DMS153 treated with DMSO at 0.1 percent for 48 hours (cell line): ENCODE measurements around the gene HNF1B.

Experiments
- DNase-seq: peaks from one replicate; lab custom pipeline; 2025; ENCODE audit not compliant: unreplicated experiment; lab: John Stamatoyannopoulos, UW

HNF1B gene

DNA sequence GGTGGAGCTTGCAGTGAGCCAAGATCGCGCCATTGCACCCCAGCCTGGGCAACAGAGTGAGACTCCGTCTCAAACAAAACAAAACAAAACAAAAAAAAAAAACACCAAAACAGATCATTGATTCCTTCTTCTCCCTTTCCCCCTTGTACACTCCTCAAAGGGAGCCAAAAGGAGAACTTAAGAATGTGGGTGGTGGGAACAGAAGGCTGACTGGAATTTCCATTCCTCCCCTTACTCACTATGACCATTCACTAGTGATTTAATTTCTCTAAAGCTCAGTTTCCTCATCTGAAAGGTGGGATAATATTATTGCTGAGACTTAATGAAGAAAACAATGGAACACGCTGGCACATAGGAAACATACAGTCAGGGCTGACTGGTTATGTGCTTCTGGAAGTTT is 17.1 kb upstream of the HNF1B start:
- DNase-seq: no peak

DNA sequence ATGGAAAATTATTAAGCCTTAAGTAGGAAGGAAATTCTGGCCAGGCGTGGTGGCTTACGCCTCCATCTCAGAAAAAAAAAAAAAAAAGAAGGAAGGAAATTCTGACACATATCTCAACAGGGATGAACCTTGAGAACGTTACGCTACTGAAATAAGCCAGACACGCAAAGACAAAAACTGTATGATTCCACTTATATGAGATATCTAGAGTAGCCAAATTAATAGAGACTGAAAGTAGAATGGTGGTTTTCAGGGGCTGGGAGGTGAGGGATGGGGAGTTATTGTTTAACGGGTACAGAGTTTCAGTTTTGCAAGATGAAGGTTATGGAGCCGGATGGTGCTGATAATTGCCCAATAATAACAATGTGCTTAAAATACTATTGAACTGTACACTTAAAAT is 16.2 kb upstream of the HNF1B start:
- no peak for DNase-seq

DNA sequence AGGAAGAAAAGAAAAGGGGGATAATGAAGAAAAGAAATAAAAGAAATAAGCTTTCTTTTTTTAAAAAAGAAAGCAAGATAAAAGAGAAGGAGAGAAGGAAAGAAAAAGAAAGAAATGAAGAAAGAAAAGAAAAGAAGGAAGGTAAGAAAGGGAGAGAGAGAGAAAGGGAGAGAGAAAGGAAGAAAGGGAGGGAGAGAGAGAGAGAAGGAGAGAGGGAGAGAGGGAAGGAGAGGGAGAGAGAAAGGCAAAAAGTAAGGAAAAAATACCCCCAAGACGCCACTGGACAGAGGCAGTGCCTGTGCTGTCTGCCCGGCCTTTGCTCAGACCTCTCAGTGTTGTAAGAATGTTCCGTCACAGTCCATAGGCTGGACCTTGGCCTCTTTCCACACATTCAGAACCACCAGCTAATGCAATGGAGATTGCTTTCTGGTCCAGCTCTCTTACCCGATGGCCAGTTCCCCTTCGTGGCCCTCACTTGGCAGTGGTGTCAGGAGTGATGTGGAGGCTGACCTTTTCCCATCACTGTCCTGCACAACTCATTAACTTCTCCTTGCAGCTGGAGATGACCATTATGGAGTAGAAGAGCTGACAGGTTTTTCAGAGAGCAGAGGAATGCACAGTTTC is 14.3 kb upstream of the HNF1B start:
- DNase-seq: no peak

DNA sequence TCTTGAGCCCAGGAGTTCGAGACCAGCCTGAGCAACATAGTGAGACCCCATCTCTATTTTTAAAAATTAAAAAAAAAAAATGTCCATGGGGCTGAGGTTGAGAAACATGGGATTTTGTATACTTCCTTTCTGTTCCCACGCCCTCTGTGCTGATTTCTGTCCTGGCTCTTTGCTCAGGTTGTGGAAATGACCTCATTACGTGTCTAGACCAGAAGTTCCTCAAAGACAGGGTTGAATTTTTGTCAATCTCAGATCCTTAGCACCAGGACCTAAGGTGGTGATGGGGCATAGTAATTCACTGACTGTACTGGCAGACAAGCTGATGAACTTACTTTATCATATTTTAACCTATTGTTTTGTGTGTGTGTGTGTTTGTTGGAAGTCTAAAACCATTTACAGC is 11.2 kb upstream of the HNF1B start:
- no peak for DNase-seq

DNA sequence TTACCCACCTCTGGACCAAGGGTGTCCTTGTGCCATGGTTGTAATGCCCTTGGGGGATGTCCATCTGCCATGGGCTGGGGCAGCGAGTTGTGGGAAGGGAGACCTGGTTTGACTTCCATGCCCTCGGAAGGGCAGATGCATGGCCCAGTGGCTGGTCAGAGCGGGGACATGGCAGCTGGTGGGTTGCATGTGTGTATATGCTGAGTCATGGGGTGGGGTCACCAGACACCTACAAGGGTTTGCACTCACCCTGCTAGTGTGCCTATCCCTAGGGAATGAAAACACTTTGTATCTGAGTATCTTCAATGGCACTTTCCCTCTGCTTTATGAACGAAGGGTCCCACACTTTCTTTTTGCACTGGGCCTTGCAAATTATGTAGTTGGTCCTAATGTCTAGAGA is 10.6 kb upstream of the HNF1B start:
- no peak for DNase-seq

DNA sequence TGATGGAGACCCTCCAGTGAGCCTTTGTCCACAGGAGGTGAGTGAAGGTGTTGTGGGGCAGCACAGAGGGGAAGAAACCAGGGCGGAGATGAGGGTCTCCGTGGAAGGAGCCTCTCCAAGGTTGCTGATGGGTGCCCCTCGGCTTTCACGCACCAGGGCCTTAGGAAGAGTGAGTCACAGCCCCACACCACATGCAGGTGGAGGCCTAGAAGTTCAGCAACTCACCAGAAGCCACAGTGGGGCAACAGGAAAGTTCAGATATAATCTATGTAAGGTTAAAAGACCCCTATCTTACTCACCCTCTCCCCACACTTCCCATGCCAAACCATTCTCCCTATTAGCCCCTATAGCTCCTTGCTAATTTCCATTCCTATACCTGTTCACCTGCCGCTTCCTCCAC is 9.5 kb upstream of the HNF1B start:
- no peak for DNase-seq

DNA sequence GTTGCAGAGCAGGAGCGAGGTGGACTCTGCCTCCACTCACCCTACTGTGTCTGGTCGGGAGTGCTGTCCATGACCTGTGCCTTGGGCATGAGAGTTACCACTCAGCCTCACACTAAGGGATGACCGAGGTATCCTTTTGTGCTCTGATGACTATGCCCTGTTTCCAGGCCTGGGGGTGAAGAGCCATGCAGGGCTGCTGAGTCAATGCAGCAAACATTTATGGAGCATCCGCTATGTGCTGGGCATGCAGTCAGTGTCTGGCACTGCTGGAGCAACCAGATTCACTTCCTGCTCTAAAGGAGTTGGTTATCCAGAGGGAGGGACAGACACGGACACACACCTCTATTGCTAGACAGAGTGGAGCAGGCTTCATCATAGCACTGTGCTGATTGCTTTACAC is 7.6 kb upstream of the HNF1B start:
- no peak for DNase-seq

DNA sequence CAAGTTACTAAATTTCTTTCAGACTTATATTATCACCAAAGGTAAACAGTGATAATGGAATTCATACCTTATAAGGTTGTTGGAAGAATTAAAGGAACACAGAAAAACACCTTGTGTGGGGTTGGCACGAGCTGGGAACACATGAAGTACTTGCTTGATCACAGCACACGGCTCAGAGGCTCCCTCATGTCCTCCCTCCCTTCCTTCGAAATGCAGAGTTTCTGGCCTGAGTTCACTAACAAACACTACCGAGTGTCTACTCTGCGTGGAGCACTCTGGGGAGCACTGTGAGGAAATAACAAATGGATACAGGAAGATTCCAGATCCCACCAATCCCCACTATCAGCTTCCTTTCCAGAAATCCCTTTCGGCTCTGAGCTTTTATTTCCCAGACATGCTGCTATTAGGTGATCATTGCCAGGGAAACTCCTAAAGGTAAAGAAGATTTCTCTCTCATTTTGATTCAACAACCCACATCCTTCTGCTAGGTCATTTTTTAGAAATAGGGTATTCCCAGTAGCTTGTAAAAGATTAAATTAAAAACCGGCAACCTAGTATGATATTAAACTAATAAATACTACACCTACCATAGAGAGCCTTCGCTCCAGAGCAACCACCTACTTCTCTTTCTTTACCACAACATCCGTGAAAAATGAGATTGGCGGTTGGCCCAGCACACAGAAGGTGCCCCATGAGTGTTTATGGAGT is 6.1 kb upstream of the HNF1B start:
- DNase-seq: no peak

DNA sequence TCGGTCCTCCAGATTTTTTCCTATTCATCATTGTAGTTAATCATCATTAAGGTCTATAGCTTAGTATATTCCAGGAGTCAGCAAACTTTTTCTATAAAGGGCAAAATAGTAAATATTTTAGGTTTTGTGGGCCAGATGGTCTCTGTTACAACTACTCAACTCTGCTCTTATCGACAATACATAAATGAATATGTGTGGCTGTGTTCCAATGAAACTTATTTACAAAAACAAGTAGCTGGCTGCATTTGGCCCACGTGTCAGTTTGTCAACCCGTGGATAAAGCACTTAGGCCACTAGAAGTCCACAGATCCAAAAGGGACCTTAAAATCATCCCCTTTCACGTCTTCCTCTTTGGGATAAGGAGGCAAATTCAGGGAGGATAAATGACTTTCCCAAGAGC is 5.4 kb upstream of the HNF1B start:
- DNase-seq: no peak

DNA sequence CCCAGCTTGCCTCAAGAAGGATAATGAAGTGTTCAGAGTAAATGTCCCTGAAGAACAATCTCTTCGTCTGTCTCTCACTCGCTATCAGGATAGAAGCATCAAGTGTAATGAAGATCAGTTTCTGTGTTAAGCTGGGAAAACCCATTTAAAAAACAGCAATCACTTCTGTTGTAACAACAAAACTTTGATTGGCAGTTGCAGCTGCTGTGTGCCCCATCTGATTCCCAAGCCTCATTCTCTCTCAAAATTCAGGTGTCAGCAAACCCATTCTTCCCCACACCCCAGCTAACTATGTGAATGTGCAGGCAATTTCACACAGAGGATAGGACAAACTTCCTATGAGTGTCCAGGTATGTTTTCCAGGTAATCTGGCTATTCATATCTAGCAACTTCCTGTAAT is 2.4 kb upstream of the HNF1B start:
- no peak for DNase-seq

DNA sequence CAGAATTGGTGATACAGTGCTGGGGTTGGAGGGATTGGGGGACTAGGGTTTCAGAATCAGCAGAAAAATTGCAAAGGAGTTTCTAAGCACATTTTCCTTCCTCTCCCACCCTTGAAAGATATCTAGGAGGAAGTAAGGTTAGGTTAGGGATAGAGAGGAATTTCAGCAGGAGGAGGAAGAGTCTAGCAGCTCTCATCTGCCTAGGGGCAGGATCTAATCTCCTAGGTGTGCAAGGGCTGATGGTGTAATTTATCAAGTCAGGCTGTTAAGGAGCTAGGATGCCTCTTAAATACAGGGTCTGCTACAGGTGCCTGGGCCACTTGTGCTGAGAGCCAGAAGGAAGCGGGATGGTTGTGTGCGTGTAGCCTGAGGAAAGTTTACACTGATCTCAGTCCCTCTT is 1.8 kb upstream of the HNF1B start:
- no peak for DNase-seq

DNA sequence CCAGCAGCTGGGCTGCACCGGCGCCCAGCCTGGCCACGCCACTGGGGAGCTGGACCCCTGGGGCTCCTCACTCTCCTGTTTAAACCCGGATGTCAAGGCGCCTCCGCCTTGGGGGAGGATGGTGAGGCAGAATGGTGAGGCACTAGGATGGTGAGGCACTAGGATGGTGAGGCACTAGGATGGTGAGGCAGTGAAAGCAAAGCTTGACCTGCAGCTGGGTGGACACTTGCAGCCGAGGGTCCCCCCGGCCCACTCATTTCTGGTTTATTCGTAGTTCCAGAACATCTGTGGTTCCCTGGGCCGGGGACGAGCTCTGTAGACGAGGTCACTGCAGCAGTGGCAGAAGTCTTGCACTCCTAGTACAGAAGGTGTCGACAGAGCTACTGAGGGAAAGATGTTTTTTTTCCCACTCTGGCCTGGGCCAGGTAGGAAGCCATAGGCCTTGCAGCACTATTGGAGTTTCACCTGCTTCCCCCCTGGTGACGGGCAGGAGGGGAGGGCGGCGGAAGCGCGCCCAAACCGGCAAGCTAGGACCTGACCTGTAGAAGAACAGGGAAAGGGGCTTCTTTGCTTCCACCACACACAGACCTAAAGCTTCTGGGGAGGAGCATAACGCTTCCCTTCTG is 1.1 kb upstream of the HNF1B start:
- DNase-seq: no peak

DNA sequence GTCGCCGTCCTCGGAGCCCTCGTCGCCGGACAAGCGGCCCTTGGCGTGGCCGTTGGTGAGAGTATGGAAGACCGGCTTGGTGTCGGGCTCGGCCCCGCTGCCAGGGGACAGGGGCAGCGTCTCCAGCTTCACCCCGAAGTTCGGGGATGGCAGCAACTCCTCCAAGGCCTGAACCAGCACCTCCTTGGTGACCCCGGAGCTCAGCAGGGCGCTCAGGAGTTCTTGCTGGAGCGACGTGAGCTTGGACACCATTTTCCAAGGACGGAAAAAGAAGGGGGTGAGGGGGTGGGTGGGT is 279 bp downstream of the HNF1B start:
- DNase-seq: no peak

DNA sequence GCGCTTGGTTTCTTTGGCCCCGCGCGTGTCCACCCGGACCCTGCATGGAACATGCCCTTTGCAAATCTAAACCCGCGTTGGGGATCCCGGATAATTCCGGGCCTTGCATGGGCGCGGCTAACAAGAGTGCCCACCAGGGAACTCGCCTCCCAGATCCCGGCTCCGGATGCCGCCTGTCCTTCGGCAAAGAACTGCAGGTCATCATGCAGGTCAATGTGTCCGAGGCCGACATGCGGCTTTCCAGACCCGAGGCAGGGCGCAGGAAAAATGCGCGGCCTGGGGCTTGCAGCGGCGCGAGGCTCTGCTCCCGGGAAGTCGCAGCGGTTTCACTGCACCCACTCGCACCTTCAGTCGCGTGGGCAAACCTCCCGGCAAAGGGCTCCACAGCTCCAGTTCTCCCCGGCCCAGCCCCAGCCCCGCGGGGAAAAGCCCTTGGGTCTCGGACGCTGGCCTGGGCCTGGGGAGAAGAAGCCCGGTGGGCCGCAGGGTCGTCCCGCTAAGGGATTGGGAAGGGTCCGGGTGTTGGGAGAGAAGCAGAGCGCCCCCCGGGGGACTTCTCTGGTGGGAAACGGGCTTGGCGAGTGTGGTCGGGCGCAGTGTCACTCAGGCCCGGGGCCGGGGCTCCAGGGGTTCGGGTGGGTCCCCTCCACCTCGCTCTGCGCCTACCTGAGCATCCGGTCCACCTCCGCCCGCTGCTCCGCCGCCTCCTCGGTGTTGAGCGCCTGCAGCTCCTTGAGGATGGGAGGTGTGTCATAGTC is 805 bp downstream of the HNF1B start:
- DNase-seq: no peak

DNA sequence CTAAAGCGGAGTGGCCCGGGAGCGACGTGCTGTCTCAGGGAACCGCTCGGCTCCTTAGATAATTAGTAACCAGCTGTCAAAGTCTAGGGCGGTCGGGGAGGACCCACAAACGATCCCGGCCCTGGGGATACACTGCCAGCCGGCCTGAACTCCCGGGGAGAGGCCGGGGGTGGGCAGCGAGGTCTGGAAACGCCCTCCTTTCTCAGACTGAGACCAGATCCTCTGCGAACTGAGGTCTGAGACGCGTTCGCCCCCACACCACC is 1.3 kb downstream of the HNF1B start:
- no peak for DNase-seq

DNA sequence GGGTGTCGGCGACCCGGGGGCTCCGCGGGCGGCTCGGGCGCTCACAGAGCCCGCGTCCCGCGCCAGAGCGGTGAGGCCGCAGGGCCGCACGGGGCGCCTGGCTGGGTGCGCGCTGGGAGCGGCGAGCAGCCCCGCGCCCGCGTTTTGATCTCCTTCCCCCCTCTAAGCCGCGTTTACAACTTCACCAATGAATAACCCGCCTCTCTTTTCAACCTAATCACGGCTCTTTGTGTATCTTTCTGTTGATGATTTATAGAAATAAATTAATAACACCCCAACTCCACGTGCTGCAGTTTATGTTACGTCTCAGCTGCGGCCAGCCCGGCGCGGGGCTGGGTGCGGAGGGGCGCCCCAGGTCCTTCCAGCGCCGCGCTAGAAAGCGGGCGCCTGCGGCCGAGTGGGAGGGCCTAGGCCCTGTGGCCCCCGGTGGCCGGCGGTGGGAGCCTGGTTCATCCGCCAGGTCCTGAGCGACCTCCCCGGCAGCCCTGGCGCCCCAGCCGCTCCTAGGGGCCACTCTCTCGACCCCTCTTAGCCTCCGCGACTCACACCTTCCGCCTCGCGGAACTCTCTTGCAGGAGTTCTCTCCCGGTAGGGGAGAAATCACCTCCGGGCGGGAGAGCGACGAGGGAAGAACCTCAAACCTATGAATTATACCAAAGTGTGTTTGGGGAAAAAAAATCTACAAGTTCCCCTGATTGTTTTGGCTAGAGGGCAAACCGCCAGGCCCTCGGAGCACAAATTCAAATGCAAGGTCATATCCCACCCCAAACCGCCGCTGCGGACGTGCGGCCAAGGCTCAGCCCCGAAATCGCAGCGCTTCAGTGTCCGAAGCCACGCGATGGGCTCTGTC is 1.9 kb downstream of the HNF1B start:
- DNase-seq: no peak

DNA sequence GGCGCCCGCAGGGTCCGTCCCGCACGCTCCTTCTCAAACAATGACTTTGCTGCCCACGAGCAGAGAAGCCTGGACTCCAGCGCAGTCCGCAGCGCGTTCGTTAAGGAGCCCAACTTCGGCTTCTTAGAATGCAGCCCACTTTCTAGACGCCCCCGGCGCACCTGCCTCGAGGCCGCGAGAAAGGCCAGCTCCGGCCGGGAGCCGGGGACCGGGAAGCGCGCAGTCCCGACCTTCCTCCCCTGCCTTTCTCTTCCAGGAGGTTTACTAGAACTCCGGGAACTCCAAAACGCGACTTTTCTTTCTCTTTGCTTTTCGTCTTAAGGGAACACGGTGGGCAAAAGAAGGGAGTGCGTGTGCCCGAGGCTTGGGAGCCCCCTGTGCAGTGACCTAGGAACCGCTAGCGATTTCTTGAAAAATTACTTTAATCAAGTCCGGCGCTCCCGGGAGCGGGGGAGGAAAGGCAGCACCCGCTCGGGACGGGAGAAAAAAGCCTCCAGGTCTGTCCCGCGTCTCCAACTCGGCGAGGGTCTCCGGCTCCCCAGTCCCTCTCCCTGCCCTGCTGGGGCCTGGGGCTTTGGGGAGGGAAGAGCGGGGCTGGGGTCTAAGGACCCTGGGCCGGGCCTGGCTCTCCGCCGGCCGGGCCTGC is 2.6 kb downstream of the HNF1B start:
- DNase-seq: peak; percentile 7

DNA sequence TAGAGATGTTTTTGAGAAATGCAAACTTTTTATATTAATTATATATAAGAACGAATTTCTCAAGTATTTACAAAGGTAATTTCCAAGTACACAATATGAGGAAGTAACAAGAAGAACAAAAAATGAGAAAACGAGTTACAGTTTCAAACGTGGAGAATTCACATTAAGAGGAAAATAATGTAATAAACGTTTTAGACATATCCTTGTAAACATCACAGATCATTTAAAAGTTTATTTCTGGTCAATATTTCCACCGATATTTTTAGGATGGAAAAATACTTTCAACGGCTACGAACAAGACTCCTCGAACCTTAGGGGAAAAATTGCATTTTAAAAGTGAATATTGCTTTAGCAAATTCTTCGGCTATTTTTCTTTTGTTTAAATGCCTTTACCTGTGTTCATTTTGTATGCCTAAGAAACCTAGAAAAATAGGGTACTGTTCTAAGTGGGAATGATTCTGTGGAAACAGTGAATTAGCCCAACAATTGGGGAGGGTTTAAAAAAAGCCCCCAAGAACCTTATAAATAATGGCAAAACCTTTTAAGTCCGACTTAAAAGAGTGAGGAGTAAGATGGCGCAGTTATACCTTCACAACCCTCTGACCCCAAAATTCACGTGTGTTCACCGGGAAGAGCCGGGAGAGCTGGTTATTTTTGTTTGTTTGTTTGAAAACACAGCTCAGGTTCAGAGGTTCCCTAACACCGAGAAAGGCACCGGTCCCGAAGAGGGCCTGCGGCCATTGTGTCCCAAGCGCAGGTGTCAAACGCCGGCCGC is 3.3 kb downstream of the HNF1B start:
- no peak for DNase-seq

DNA sequence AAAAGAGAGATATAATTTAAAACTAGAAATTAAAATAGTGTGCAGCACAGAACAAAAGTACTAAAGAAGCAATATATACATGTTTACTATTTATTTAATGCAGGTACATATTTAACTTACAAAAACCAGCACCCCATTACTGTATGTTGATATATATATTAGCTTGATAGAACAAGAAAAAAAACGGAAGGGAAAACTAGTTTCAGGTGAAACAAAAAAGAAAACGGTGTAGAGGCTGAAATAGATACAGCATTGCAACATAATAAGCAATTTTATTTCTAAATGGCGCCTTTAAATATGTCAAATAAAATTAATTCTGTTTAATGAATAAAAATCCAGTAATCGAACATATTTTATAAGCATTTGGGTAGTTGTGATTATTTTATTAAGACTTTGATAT is 3.9 kb downstream of the HNF1B start:
- no peak for DNase-seq

DNA sequence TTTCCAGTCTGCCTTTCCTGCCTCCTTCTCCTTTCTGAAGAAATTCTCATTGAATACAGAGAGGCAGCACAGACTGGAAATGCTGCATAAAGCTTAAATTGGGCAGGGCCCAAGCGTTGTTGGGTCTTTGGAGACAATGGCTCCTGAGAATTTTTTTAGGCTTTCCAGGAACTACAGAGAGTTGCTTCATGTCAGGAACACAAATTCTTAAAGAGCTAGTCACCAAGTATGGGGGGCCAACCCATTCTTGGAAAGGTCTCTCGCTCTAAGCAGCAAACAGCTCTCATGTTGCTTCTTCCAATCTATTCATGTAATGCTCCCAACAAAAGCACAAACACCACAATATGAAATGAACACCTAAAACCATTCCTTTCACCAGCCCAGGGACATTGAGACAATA is 6.9 kb downstream of the HNF1B start:
- DNase-seq: no peak
